Measurements from ENCODE around the gene DDX6. TPM values are rescaled to one million over a fixed set of nuclear protein-coding genes. Genes with fewer than 3 reads are reported as not detected.
"Not testable (repeated sequence)": the region's sequence is repeated elsewhere in the genome, so short reads cannot be mapped to it uniquely, and the experiment has no call there.

DDX6 gene
- 71.9 TPM for polyA plus RNA-seq
- long read RNA-seq, donor 1, full-length matches to known transcripts = 8 of 13 reads
- long read RNA-seq, donor 1, partial matches to known transcripts = 5 of 13 reads
- long read RNA-seq, donor 1, other reads (novel, unspliced or antisense) = 0 of 13 reads
- long read RNA-seq, donor 2, full-length matches to known transcripts = 19 of 19 reads
- long read RNA-seq, donor 2, partial matches to known transcripts = 0 of 19 reads
- long read RNA-seq, donor 2, other reads (novel, unspliced or antisense) = 0 of 19 reads
- long read RNA-seq, donor 3 = 0 reads
- long read RNA-seq, donor 4 = 0 reads
- long read RNA-seq, donor 5, full-length matches to known transcripts = 6 of 6 reads
- long read RNA-seq, donor 5, partial matches to known transcripts = 0 of 6 reads
- long read RNA-seq, donor 5, other reads (novel, unspliced or antisense) = 0 of 6 reads
- long read RNA-seq, donor 6, full-length matches to known transcripts = 17 of 26 reads
- long read RNA-seq, donor 6, partial matches to known transcripts = 9 of 26 reads
- long read RNA-seq, donor 6, other reads (novel, unspliced or antisense) = 0 of 26 reads
- long read RNA-seq, donor 7, full-length matches to known transcripts = 10 of 10 reads
- long read RNA-seq, donor 7, partial matches to known transcripts = 0 of 10 reads
- long read RNA-seq, donor 7, other reads (novel, unspliced or antisense) = 0 of 10 reads
- long read RNA-seq, donor 8, full-length matches to known transcripts = 20 of 20 reads
- long read RNA-seq, donor 8, partial matches to known transcripts = 0 of 20 reads
- long read RNA-seq, donor 8, other reads (novel, unspliced or antisense) = 0 of 20 reads
- long read RNA-seq, donor 9, full-length matches to known transcripts = 5 of 5 reads
- long read RNA-seq, donor 9, partial matches to known transcripts = 0 of 5 reads
- long read RNA-seq, donor 9, other reads (novel, unspliced or antisense) = 0 of 5 reads
- long read RNA-seq, donor 10, full-length matches to known transcripts = 23 of 39 reads
- long read RNA-seq, donor 10, partial matches to known transcripts = 16 of 39 reads
- long read RNA-seq, donor 10, other reads (novel, unspliced or antisense) = 0 of 39 reads
- long read RNA-seq, donor 11, full-length matches to known transcripts = 19 of 19 reads
- long read RNA-seq, donor 11, partial matches to known transcripts = 0 of 19 reads
- long read RNA-seq, donor 11, other reads (novel, unspliced or antisense) = 0 of 19 reads

- Histone ChIP-seq H3K4me3 (ENCODE audit: low read length) (peak within 1 kb of the TSS; percentile 78), H3K27me3 (ENCODE audit: control insufficient read depth, insufficient read depth, low read length) (no peaks in the 10 kb centered on the region), H3K36me3 (ENCODE audit: control insufficient read depth, insufficient read depth, low read length) (no peaks in the 10 kb centered on the region), H3K9me3 (ENCODE audit: control insufficient read depth, low read depth, low read length) (no peaks in the 10 kb centered on the region), H3K4me1 (ENCODE audit: control insufficient read depth, insufficient read depth, low read length) (peaks cover 7% of the 10 kb centered on the region), H3K27ac (ENCODE audit: low read length) (peak within 1 kb of the TSS; percentile 98)
- peak; percentile 84 to 91 for DNase-seq
- no CpG with 5 or more reads among the region's 81 CpGs for WGBS (ENCODE audit: insufficient coverage, low lambda C conversion rate)
Observed at GRCh38 chr11:118791111-118791960, at the start of gene DDX6. TSS of gene DDX6 (minus strand) at chr11:118791164. CDS start at chr11:118786251, 4,913 bp downstream.

- no peak overlapping the region for H3K27ac ChIP-seq (ENCODE audit: low read length)
- WGBS (ENCODE audit: insufficient coverage, low lambda C conversion rate) = no CpG with 5 or more reads among the region's 4 CpGs
- DNase-seq = no peak
- H3K27me3 ChIP-seq (ENCODE audit: control insufficient read depth, insufficient read depth, low read length) = no peaks in the 10 kb centered on the region
- no peak overlapping the region for H3K4me3 ChIP-seq (ENCODE audit: low read length)
- no peaks in the 10 kb centered on the region for H3K9me3 ChIP-seq (ENCODE audit: control insufficient read depth, low read depth, low read length)
- no peaks in the 10 kb centered on the region for H3K4me1 ChIP-seq (ENCODE audit: control insufficient read depth, insufficient read depth, low read length)
- H3K36me3 ChIP-seq (ENCODE audit: control insufficient read depth, insufficient read depth, low read length) = no peaks in the 10 kb centered on the region
Observed at GRCh38 chr11:118838905-118839553, 48.1 kb upstream of the DDX6 start.

- WGBS (ENCODE audit: insufficient coverage, low lambda C conversion rate) = 90% methylated on average over 2 of the region's 8 CpGs
- DNase-seq = no peak
- no peak overlapping the region for H3K27ac ChIP-seq (ENCODE audit: low read length)
- no peaks in the 10 kb centered on the region for H3K9me3 ChIP-seq (ENCODE audit: control insufficient read depth, low read depth, low read length)
- no peaks in the 10 kb centered on the region for H3K4me1 ChIP-seq (ENCODE audit: control insufficient read depth, insufficient read depth, low read length)
- H3K27me3 ChIP-seq (ENCODE audit: control insufficient read depth, insufficient read depth, low read length) = no peaks in the 10 kb centered on the region
- H3K4me3 ChIP-seq (ENCODE audit: low read length) = no peak overlapping the region
- H3K36me3 ChIP-seq (ENCODE audit: control insufficient read depth, insufficient read depth, low read length) = no peaks in the 10 kb centered on the region
Observed at GRCh38 chr11:118837868-118838267, 46.9 kb upstream of the DDX6 start.

DNA sequence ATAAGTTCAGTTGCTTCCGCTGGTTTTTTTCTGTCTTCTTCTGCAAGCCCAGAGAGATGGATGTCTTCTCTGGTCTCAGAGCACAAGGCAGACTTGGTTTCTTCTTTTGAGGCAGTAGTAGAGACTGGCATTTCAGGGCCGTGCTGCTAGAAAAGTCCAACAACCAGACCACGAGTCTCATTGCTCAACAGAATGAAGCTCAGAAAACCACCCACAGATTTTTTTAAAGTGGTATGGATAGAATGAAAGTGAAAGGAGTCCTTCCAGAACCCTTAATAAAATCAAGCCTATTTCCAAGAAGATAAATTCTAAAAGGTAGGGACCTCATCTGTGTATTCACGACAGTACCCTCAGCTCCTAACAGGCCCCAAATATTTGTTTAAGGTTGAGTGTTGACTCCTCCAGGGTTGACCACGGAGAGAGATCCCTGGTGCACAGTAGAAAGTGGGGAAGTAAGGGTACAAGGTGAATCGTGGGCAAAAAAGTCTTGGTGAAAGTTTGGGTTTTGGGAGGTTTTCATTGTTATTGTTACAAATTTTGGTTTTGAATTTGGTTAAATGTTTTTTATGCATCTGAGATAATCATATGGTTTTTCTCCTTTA is 43.6 kb upstream of the DDX6 start:
- Histone ChIP-seq H3K27me3 (ENCODE audit: control insufficient read depth, insufficient read depth, low read length) (no peaks in the 10 kb centered on the region), H3K36me3 (ENCODE audit: control insufficient read depth, insufficient read depth, low read length) (no peaks in the 10 kb centered on the region), H3K27ac (ENCODE audit: low read length) (no peak overlapping the region), H3K9me3 (ENCODE audit: control insufficient read depth, low read depth, low read length) (no peaks in the 10 kb centered on the region), H3K4me1 (ENCODE audit: control insufficient read depth, insufficient read depth, low read length) (no peaks in the 10 kb centered on the region), H3K4me3 (ENCODE audit: low read length) (no peak overlapping the region)
- DNase-seq = peak in 1 of 2 donors; percentile 48
- 100% methylated on average over 1 of the region's 6 CpGs for WGBS (ENCODE audit: insufficient coverage, low lambda C conversion rate)

- H3K27me3 ChIP-seq (ENCODE audit: control insufficient read depth, insufficient read depth, low read length) = no peaks in the 10 kb centered on the region
- no peaks in the 10 kb centered on the region for H3K9me3 ChIP-seq (ENCODE audit: control insufficient read depth, low read depth, low read length)
- no peak overlapping the region for H3K27ac ChIP-seq (ENCODE audit: low read length)
- H3K4me3 ChIP-seq (ENCODE audit: low read length) = no peak overlapping the region
- H3K36me3 ChIP-seq (ENCODE audit: control insufficient read depth, insufficient read depth, low read length) = no peaks in the 10 kb centered on the region
- WGBS (ENCODE audit: insufficient coverage, low lambda C conversion rate) = no CpG with 5 or more reads among the region's 7 CpGs
- H3K4me1 ChIP-seq (ENCODE audit: control insufficient read depth, insufficient read depth, low read length) = no peaks in the 10 kb centered on the region
- DNase-seq = no peak
Observed at GRCh38 chr11:118827118-118827517, 36.2 kb upstream of the DDX6 start.

GRCh38 chr11:118822936-118823510 is 32.1 kb upstream of the DDX6 start:
- 89% methylated on average over 1 of the region's 8 CpGs for WGBS (ENCODE audit: insufficient coverage, low lambda C conversion rate)
- not testable (repeated sequence) for H3K27ac ChIP-seq (ENCODE audit: low read length); H3K4me1 ChIP-seq (ENCODE audit: control insufficient read depth, insufficient read depth, low read length)

DNA sequence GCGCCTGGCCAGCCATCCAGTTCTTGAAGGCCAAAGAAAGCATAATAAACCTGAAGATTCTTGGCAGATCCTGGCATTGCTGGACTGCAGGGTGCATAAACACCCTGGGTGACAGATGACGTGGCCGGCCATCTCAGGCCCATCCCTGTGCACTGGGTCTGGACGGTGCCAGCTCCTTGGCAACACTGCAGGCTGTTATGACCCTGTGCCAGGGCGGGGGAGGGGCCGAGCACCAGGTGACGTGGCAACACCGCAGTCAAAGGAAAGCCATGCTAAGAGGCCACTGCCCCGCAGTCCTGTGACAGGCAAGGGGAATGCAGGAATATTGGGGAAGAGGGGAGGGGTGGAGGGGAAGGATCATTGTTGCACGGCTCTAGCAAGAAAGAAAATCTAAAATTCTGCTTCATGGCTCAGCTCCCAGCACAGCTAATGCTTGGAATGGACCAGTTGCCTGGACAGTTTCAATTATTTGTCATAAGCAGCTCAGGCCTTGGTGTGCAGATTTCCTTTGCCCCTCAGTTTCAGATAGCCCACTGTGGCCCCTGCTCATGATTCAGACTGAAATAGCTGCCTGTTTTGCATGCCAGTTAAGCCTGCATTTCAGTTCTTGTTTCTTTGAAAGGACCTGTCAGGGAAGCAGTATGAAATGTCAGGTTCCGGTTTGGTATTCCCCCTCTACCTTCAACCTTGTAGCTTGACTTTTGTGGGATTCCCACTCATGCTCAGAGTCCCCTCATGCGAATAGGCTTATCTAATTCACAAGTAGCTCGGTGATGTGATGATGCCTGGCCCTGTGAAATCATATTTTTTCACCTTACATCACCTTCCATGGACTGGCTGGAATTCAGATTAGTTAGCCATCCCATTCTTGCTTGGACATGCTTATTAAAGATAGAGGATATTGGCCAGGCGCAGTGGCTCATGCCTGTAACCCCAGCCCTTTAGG is 29.7 kb upstream of the DDX6 start:
- WGBS (ENCODE audit: insufficient coverage, low lambda C conversion rate) = no CpG with 5 or more reads among the region's 14 CpGs
- H3K9me3 ChIP-seq (ENCODE audit: control insufficient read depth, low read depth, low read length) = no peaks in the 10 kb centered on the region
- peak in 1 of 2 donors; percentile 4 for DNase-seq
- H3K4me1 ChIP-seq (ENCODE audit: control insufficient read depth, insufficient read depth, low read length) = no peaks in the 10 kb centered on the region
- H3K4me3 ChIP-seq (ENCODE audit: low read length) = no peak overlapping the region
- H3K27me3 ChIP-seq (ENCODE audit: control insufficient read depth, insufficient read depth, low read length) = no peaks in the 10 kb centered on the region
- H3K36me3 ChIP-seq (ENCODE audit: control insufficient read depth, insufficient read depth, low read length) = no peaks in the 10 kb centered on the region
- no peak overlapping the region for H3K27ac ChIP-seq (ENCODE audit: low read length)

More at GRCh38 chr11:118822936-118823510, 32.1 kb upstream of the DDX6 start:
- H3K4me3 ChIP-seq (ENCODE audit: low read length); H3K9me3 ChIP-seq (ENCODE audit: control insufficient read depth, low read depth, low read length); H3K36me3 ChIP-seq (ENCODE audit: control insufficient read depth, insufficient read depth, low read length); DNase-seq; H3K27me3 ChIP-seq (ENCODE audit: control insufficient read depth, insufficient read depth, low read length): not testable (repeated sequence)

DNA sequence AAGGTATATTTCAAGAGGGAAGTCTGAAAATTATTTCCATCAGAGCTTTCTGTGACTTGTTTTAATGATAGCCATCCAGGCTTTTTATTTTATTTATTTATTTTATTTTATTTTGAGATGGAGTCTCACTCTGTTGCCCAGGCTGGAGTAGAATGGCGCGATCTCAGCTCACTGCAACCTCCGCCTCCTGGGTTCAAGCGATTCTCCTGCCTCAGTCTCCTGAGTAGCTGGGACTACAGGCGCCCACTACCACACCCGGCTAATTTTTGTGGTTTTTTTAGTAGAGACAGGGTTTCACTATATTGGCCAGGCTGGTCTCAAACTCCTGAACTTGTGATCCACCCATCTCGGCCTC is 29.0 kb upstream of the DDX6 start:
- H3K4me1 ChIP-seq (ENCODE audit: control insufficient read depth, insufficient read depth, low read length); H3K4me3 ChIP-seq (ENCODE audit: low read length); DNase-seq; H3K9me3 ChIP-seq (ENCODE audit: control insufficient read depth, low read depth, low read length); H3K36me3 ChIP-seq (ENCODE audit: control insufficient read depth, insufficient read depth, low read length); H3K27ac ChIP-seq (ENCODE audit: low read length); H3K27me3 ChIP-seq (ENCODE audit: control insufficient read depth, insufficient read depth, low read length): not testable (repeated sequence)
- no CpG with 5 or more reads among the region's 7 CpGs for WGBS (ENCODE audit: insufficient coverage, low lambda C conversion rate)
